ENCODE results near the gene AFDN.

DNA sequence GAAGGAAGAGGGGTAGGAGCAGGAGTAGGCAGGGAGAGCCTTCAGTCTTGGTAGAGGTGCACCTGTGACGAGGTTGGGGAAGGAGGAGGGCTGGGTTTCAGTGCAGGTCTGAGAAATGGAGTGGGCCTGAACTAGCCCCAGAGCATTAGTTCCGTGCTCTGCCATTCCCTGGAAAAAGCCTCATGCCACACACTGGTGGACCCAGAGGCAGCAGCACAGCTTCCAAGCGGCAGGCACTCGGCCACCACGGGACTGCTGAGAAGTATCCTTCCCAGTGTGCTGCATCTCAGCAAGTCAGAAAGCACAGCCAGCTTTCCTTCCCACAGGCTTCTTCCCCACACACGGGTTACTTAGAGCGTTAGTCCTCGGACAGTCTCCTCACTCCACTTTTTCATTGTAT, 93.5 kb downstream of the AFDN start:
- TF ChIP-seq, protein P1, sequence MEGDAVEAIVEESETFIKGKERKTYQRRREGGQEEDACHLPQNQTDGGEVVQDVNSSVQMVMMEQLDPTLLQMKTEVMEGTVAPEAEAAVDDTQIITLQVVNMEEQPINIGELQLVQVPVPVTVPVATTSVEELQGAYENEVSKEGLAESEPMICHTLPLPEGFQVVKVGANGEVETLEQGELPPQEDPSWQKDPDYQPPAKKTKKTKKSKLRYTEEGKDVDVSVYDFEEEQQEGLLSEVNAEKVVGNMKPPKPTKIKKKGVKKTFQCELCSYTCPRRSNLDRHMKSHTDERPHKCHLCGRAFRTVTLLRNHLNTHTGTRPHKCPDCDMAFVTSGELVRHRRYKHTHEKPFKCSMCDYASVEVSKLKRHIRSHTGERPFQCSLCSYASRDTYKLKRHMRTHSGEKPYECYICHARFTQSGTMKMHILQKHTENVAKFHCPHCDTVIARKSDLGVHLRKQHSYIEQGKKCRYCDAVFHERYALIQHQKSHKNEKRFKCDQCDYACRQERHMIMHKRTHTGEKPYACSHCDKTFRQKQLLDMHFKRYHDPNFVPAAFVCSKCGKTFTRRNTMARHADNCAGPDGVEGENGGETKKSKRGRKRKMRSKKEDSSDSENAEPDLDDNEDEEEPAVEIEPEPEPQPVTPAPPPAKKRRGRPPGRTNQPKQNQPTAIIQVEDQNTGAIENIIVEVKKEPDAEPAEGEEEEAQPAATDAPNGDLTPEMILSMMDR (IDR thresholded peaks at IDR 0.05) = no peak
- no peak for TF ChIP-seq POLR2AphosphoS5 (IDR thresholded peaks at IDR 0.05; ENCODE audit: insufficient read depth in 1 of 2, low read depth in 1 of 2)

Measured in vagina (tissue), 2 donors.